ENCODE measurements around the gene ODC1.
"Not testable (repeated sequence)": the region's sequence is repeated elsewhere in the genome, so short reads cannot be mapped to it uniquely, and the experiment has no call there.

The ODC1 gene
- 163 to 402 reads per million in 2 donors for total RNA-seq

GRCh38 chr2:10447895-10448575 lies at the start of gene ODC1:
Gene ODC1 (minus strand): TSS chr2:10448327. CDS start chr2:10445032, 3,295 bp downstream.
- DNase-seq: peak; percentile 99

GRCh38 chr2:10497797-10498251 lies 49.7 kb upstream of the ODC1 start:
- DNase-seq: peak; percentile 55

GRCh38 chr2:10495988-10496313 lies 47.8 kb upstream of the ODC1 start:
- DNase-seq: no peak

GRCh38 chr2:10495311-10495987 lies 47.3 kb upstream of the ODC1 start:
- no peak for DNase-seq

GRCh38 chr2:10494351-10495066 lies 46.4 kb upstream of the ODC1 start:
- DNase-seq: no peak

- peak; percentile 73 for DNase-seq
These were observed 45.6 kb upstream of the ODC1 start for GRCh38 chr2:10493634-10494281.

GRCh38 chr2:10493075-10493633 lies 45.0 kb upstream of the ODC1 start:
- DNase-seq: no peak

- DNase-seq: no peak
These were observed 42.7 kb upstream of the ODC1 start for GRCh38 chr2:10490806-10491291.

- no peak for DNase-seq
These were observed 41.9 kb upstream of the ODC1 start for GRCh38 chr2:10489842-10490555.

GRCh38 chr2:10488142-10488541 lies 40.0 kb upstream of the ODC1 start:
- DNase-seq: not testable (repeated sequence)

GRCh38 chr2:10487741-10488104 lies 39.6 kb upstream of the ODC1 start:
- not testable (repeated sequence) for DNase-seq

- DNase-seq: no peak
These were observed 39.1 kb upstream of the ODC1 start for GRCh38 chr2:10487081-10487740.

- DNase-seq: no peak
These were observed 38.5 kb upstream of the ODC1 start for GRCh38 chr2:10486601-10487079.

- no peak for DNase-seq
These were observed 38.0 kb upstream of the ODC1 start for GRCh38 chr2:10486091-10486490.

GRCh38 chr2:10482913-10483312 lies 34.8 kb upstream of the ODC1 start:
- DNase-seq: no peak

GRCh38 chr2:10482460-10482859 lies 34.3 kb upstream of the ODC1 start:
- no peak for DNase-seq

GRCh38 chr2:10481666-10482157 lies 33.6 kb upstream of the ODC1 start:
- DNase-seq: no peak

GRCh38 chr2:10481055-10481665 lies 33.0 kb upstream of the ODC1 start:
- no peak for DNase-seq

- no peak for DNase-seq
These were observed 32.3 kb upstream of the ODC1 start for GRCh38 chr2:10480359-10480949.

GRCh38 chr2:10478916-10479315 lies 30.8 kb upstream of the ODC1 start:
- no peak for DNase-seq

GRCh38 chr2:10478298-10478625 lies 30.1 kb upstream of the ODC1 start:
- no peak for DNase-seq
